ENCODE results near the gene THTPA. TPM values are rescaled to one million over a fixed set of nuclear protein-coding genes. Genes with fewer than 3 reads are reported as not detected.

Gene THTPA
- total and polyA plus RNA-seq, 2 of the 13 experiments (the other 11 are each of a cell fraction or from before 2014, with no cell fraction given) = 7.4 to 8.7 TPM

DNA sequence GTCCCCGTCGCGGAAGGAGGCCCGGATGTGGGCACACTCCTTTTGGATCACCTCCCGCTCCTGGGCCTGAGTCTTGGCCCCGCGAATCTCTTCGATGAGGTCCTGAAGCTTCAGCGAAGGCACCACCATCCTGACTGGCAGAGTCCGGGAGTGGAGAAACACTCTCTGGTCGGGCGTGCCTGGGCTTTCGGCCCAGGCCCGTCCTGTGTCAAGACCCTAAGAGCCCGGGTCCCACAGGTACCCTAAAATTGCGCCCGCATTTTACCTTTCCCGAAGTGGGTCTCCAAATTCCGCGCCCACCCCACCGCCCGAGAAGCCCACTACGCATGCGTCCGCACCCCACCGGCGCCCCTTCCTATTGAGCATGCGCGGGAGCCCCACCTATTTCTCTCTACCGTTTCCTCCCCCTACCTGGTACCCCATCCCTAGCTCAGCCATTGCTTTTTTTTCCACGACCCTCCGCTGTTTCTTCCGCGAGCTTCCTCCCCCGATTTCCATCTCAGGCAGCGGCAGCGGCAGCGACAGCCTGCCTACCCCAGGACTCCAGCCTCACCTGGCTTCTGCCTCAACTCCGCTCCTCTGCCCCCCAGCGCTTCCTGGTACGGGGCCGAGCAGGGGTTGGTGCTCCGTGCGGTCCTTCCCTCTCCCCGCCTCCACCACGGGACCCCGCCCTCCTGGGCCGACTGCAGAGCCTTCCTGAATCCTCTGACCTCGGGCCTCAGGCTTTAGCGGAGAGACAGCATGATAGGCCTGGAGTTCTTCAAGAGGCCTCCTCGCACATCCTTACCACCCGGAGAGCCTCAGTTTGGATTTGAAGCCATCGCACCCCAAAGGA lies 11.3 kb downstream of the THTPA start, which contains the start of gene AP1G2 (continued):
- TF ChIP-seq, protein P1, sequence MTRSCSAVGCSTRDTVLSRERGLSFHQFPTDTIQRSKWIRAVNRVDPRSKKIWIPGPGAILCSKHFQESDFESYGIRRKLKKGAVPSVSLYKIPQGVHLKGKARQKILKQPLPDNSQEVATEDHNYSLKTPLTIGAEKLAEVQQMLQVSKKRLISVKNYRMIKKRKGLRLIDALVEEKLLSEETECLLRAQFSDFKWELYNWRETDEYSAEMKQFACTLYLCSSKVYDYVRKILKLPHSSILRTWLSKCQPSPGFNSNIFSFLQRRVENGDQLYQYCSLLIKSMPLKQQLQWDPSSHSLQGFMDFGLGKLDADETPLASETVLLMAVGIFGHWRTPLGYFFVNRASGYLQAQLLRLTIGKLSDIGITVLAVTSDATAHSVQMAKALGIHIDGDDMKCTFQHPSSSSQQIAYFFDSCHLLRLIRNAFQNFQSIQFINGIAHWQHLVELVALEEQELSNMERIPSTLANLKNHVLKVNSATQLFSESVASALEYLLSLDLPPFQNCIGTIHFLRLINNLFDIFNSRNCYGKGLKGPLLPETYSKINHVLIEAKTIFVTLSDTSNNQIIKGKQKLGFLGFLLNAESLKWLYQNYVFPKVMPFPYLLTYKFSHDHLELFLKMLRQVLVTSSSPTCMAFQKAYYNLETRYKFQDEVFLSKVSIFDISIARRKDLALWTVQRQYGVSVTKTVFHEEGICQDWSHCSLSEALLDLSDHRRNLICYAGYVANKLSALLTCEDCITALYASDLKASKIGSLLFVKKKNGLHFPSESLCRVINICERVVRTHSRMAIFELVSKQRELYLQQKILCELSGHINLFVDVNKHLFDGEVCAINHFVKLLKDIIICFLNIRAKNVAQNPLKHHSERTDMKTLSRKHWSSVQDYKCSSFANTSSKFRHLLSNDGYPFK (CRISPR knock-in tag; IDR thresholded peaks at IDR 0.05; ENCODE audit: borderline replicate concordance) = peak; percentile 89; the same call in 1 of the 2 replicates
- TF ChIP-seq ZNF260 (CRISPR knock-in tag; IDR thresholded peaks at IDR 0.05; ENCODE audit: borderline replicate concordance, low read depth) (no peak; the same call in 1 of the 2 replicates), ZNF510 (CRISPR knock-in tag; IDR thresholded peaks at IDR 0.05; ENCODE audit: low read depth) (peak; percentile 96; the same call in 1 of the 2 replicates), PTBP1 (IDR thresholded peaks at IDR 0.05; ENCODE audit: low read depth, low read length, poor library complexity, severe bottlenecking) (peak; percentile 89), IRX3 (CRISPR knock-in tag; IDR thresholded peaks at IDR 0.05; ENCODE audit: borderline replicate concordance, low read depth) (no peak; the same call in 1 of the 2 replicates), GATAD2A (CRISPR knock-in tag; IDR thresholded peaks at IDR 0.05) (no peak; the same call in none of the 2 replicates), SPEN (CRISPR knock-in tag; IDR thresholded peaks at IDR 0.05; ENCODE audit: low read depth) (peak; percentile 96), SP2 (CRISPR knock-in tag; IDR thresholded peaks at IDR 0.05) (peak; percentile 65; the same call in 1 of the 2 replicates), ZNF432 (CRISPR knock-in tag; IDR thresholded peaks at IDR 0.05; ENCODE audit: borderline replicate concordance) (no peak), GZF1 (CRISPR knock-in tag; IDR thresholded peaks at IDR 0.05) (peak; percentile 94; the same call in 1 of the 2 replicates), MIXL1 (CRISPR knock-in tag; IDR thresholded peaks at IDR 0.05) (peak; percentile 69; the same call in 1 of the 2 replicates), SYNCRIP (IDR thresholded peaks at IDR 0.05; ENCODE audit: insufficient read depth, low read depth, low read length) (no peak), NFE2L2 (IDR thresholded peaks at IDR 0.05; ENCODE audit: low read length) (no peak), ZNF775 (CRISPR knock-in tag; IDR thresholded peaks at IDR 0.05; ENCODE audit: borderline replicate concordance) (peak; percentile 81; the same call in 1 of the 2 replicates)
- TF ChIP-seq, protein P2, sequence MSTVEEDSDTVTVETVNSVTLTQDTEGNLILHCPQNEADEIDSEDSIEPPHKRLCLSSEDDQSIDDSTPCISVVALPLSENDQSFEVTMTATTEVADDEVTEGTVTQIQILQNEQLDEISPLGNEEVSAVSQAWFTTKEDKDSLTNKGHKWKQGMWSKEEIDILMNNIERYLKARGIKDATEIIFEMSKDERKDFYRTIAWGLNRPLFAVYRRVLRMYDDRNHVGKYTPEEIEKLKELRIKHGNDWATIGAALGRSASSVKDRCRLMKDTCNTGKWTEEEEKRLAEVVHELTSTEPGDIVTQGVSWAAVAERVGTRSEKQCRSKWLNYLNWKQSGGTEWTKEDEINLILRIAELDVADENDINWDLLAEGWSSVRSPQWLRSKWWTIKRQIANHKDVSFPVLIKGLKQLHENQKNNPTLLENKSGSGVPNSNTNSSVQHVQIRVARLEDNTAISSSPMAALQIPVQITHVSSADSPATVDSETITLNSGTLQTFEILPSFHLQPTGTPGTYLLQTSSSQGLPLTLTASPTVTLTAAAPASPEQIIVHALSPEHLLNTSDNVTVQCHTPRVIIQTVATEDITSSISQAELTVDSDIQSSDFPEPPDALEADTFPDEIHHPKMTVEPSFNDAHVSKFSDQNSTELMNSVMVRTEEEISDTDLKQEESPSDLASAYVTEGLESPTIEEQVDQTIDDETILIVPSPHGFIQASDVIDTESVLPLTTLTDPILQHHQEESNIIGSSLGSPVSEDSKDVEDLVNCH (CRISPR knock-in tag; IDR thresholded peaks at IDR 0.05) = peak; percentile 92; the same call in 1 of the 2 replicates
- TF ChIP-seq, protein P3, sequence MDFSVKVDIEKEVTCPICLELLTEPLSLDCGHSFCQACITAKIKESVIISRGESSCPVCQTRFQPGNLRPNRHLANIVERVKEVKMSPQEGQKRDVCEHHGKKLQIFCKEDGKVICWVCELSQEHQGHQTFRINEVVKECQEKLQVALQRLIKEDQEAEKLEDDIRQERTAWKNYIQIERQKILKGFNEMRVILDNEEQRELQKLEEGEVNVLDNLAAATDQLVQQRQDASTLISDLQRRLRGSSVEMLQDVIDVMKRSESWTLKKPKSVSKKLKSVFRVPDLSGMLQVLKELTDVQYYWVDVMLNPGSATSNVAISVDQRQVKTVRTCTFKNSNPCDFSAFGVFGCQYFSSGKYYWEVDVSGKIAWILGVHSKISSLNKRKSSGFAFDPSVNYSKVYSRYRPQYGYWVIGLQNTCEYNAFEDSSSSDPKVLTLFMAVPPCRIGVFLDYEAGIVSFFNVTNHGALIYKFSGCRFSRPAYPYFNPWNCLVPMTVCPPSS (IDR thresholded peaks at IDR 0.05) = no peak
- TF ChIP-seq, protein P4, sequence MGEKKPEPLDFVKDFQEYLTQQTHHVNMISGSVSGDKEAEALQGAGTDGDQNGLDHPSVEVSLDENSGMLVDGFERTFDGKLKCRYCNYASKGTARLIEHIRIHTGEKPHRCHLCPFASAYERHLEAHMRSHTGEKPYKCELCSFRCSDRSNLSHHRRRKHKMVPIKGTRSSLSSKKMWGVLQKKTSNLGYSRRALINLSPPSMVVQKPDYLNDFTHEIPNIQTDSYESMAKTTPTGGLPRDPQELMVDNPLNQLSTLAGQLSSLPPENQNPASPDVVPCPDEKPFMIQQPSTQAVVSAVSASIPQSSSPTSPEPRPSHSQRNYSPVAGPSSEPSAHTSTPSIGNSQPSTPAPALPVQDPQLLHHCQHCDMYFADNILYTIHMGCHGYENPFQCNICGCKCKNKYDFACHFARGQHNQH (CRISPR knock-in tag; IDR thresholded peaks at IDR 0.05) = peak; percentile 92
- TF ChIP-seq, protein P5, sequence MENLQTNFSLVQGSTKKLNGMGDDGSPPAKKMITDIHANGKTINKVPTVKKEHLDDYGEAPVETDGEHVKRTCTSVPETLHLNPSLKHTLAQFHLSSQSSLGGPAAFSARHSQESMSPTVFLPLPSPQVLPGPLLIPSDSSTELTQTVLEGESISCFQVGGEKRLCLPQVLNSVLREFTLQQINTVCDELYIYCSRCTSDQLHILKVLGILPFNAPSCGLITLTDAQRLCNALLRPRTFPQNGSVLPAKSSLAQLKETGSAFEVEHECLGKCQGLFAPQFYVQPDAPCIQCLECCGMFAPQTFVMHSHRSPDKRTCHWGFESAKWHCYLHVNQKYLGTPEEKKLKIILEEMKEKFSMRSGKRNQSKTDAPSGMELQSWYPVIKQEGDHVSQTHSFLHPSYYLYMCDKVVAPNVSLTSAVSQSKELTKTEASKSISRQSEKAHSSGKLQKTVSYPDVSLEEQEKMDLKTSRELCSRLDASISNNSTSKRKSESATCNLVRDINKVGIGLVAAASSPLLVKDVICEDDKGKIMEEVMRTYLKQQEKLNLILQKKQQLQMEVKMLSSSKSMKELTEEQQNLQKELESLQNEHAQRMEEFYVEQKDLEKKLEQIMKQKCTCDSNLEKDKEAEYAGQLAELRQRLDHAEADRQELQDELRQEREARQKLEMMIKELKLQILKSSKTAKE (CRISPR knock-in tag; IDR thresholded peaks at IDR 0.05; ENCODE audit: borderline replicate concordance) = 0 out of 2 replicates have a peak, but pooled peaks have one; percentile 29

Measured in HepG2 (cell line).